K562 (cell line): Measurements from ENCODE around the gene S100P. TPM values are rescaled to one million over a fixed set of nuclear protein-coding genes. Genes with fewer than 3 reads are reported as not detected.

ENCODE experiments used
- ADNP ChIP-seq: fragments of 200-800 bp; sonication (Bioruptor generic); IDR thresholded peaks from 2 replicates; pipeline ENCODE4 v1.6.1; 2016; ENCODE audit warnings: missing genetic modification characterization, missing compliant biosample characterization
- BRD4 ChIP-seq: fragments of 200-600 bp; sonication (generic); IDR thresholded peaks from 2 replicates; pipeline ENCODE4 v1.6.1; 2017; ENCODE audit warnings: inconsistent platforms
- CBFB ChIP-seq: sonication (generic); formaldehyde crosslinking; IDR thresholded peaks from 2 replicates; pipeline ENCODE4 v1.4.0; 2020; ENCODE audit warnings: mild to moderate bottlenecking, missing genetic modification reagents
- CCNT2 ChIP-seq: IDR thresholded peaks from 2 replicates; pipeline ENCODE4 v1.6.1; 2011; ENCODE audit warnings: borderline replicate concordance, low read depth, mild to moderate bottlenecking, moderate library complexity, mixed read lengths, low read length; ENCODE audit not compliant: insufficient read length; ENCODE audit errors: extremely low read depth
- CHCHD3 ChIP-seq: fragments of 250-450 bp; sonication (Bioruptor Pico); IDR thresholded peaks from 2 replicates; pipeline ENCODE4 v2.1.2; 2022; ENCODE audit warnings: mild to moderate bottlenecking
- ESRRB ChIP-seq: fragments of 250-450 bp; sonication (Bioruptor Pico); IDR thresholded peaks from 2 replicates; pipeline ENCODE4 v1.5.0; 2020; ENCODE audit warnings: mild to moderate bottlenecking, moderate library complexity, borderline replicate concordance
- HMG20A ChIP-seq: fragments of 450-650 bp; formaldehyde crosslinking; conservative IDR thresholded peaks from 2 replicates; pipeline ENCODE4 v1.4.0; 2020; ENCODE audit warnings: mild to moderate bottlenecking, mixed read lengths
- KHSRP ChIP-seq: fragments of 450-650 bp; IDR thresholded peaks from 2 replicates; pipeline ENCODE4 v1.6.1; 2017
- NFIC ChIP-seq: fragments of 450-650 bp; IDR thresholded peaks from 2 replicates; pipeline ENCODE4 v1.6.1; 2017; ENCODE audit warnings: mild to moderate bottlenecking, inconsistent platforms
- POLR2B ChIP-seq: fragments of 450-650 bp; IDR thresholded peaks from 2 replicates; pipeline ENCODE4 v1.6.1; 2018; ENCODE audit warnings: low read depth; ENCODE audit not compliant: partially characterized antibody
- RBBP5 ChIP-seq: fragments of 200-600 bp; sonication (generic); IDR thresholded peaks from 2 replicates; pipeline ENCODE4 v1.6.1; 2012; ENCODE audit warnings: borderline replicate concordance, mild to moderate bottlenecking, low read length, control low read depth, inconsistent platforms; ENCODE audit not compliant: insufficient read depth, poor library complexity, severe bottlenecking
- RFX5 ChIP-seq: IDR thresholded peaks from 2 replicates; pipeline ENCODE4 v1.6.1; 2011; ENCODE audit warnings: low read depth, mild to moderate bottlenecking, improper control_type of control experiment, low read length
- SMAD1 ChIP-seq: fragments of 150-350 bp; IDR thresholded peaks from 2 replicates; pipeline ENCODE4 v1.6.1; 2014; ENCODE audit warnings: low read length, low read depth; ENCODE audit not compliant: partially characterized antibody
- SNIP1 ChIP-seq: fragments of 450-650 bp; IDR thresholded peaks from 2 replicates; pipeline ENCODE4 v1.7.1; 2017; ENCODE audit warnings: low read depth, mild to moderate bottlenecking
- TRIM24 ChIP-seq, 2 experiments: fragments of 450-650 bp; IDR thresholded peaks; 2 replicates each; pipeline ENCODE4 v1.6.1; 2016
- ZBTB17 ChIP-seq: fragments of 450-650 bp; formaldehyde crosslinking; IDR thresholded peaks from 2 replicates; pipeline ENCODE4 v1.4.0; 2020; ENCODE audit warnings: mild to moderate bottlenecking
- ZFP36 ChIP-seq: fragments of 150-350 bp; IDR thresholded peaks from 2 replicates; pipeline ENCODE4 v1.6.1; 2018; ENCODE audit warnings: low read length, low read depth; ENCODE audit not compliant: partially characterized antibody
- ZNF24 ChIP-seq: fragments of 450-650 bp; IDR thresholded peaks from 2 replicates; pipeline ENCODE4 v1.6.1; 2016
- ZNF584 ChIP-seq: fragments of 200-800 bp; sonication (Bioruptor generic); IDR thresholded peaks from 2 replicates; pipeline ENCODE4 v1.6.1; 2016; ENCODE audit warnings: low read depth, mild to moderate bottlenecking, missing genetic modification characterization, missing compliant biosample characterization
- ZNF75A ChIP-seq: fragments of 450-650 bp; formaldehyde crosslinking; IDR thresholded peaks from 2 replicates; pipeline ENCODE4 v1.4.0; 2020; ENCODE audit warnings: mild to moderate bottlenecking
- ZSCAN29 ChIP-seq: fragments of 450-650 bp; IDR thresholded peaks from 2 replicates; pipeline ENCODE4 v1.6.1; 2017
- polyA plus RNA-seq, 8 experiments: library from polyadenylated mRNA; depleted of rRNA in 4 of 8; stranded (reverse) in 5 of 8; unstranded in 3 of 8; fragments of >200 nt; fragmentation: Nextera tagmentation in 2 of 8; fragmentation: Illumina TruSeq in 1 of 8; extraction: Ambion mirVana in 2 of 8; extraction: Trizol in 1 of 8; gene quantifications; 2 replicates each; pipeline versions ENCODE4 v1.2.1 to v1.2.3, GENCODE V29; 2011 to 2014; ENCODE audit warnings: inconsistent platforms in 1 of 8, missing spikeins in 1 of 8
- total RNA-seq, 7 experiments: library from RNA; depleted of rRNA in 6 of 7; stranded (reverse); fragments of >200 nt in 6 of 7; fragmentation: Illumina TruSeq in 2 of 7; extraction: Trizol in 2 of 7; gene quantifications; 2 replicates each; pipeline versions ENCODE4 v1.2.1 to v1.2.3, GENCODE V29; 2011 to 2021; ENCODE audit warnings: low replicate concordance in 1 of 7
- TF ChIP-seq, protein P1 (sequence below): fragments of 250-450 bp; sonication (Bioruptor Pico); IDR thresholded peaks from 2 replicates; pipeline ENCODE4 v1.4.0; 2020
- TF ChIP-seq, protein P2 (sequence below): fragments of 450-650 bp; IDR thresholded peaks from 2 replicates; pipeline ENCODE4 v1.6.1; 2016; ENCODE audit warnings: borderline replicate concordance
- TF ChIP-seq, protein P3 (sequence below): fragments of 450-650 bp; formaldehyde crosslinking; IDR thresholded peaks from 2 replicates; pipeline ENCODE4 v1.4.0; 2022; ENCODE audit warnings: mild to moderate bottlenecking, moderate library complexity

Gene S100P
- total and polyA plus RNA-seq, 9 of the 15 experiments (the other 6 are each of a cell fraction or from before 2014, with no cell fraction given): 4.1 to 23.8 (median 7.5) TPM

DNA sequence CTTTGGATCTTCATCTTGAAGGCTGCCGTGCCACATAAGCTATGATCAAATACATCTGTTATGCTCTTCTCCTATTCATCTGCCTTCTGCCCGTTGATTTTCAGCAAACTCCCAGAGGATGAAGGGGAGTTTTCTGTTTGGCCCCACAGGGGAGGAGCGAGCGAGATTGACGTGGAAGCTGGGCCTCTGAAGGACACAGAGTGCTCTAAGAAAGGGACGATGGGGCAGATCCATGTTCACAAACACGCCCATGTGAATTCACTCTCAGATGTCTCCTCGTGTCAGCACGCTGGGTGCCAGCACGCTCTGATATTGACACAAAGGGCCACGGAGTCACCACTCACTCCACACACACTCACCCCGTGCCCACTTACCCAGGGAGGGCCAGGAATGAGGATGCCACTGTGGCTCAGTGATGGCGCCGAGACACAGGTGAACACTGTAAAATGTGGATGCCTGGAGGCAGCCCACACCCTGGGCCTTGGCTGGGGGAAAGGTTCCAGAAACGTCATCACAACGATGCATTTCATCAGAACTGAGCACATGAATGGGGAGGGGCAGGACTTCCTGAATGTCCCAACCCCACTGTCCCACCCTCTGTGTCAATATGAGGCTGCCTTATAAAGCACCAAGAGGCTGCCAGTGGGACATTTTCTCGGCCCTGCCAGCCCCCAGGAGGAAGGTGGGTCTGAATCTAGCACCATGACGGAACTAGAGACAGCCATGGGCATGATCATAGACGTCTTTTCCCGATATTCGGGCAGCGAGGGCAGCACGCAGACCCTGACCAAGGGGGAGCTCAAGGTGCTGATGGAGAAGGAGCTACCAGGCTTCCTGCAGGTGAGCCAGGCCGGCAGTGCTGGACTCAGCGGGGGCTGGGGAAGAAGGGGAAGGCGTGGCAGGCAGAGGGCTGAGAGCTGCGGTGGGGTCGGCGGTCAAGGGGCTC, at the start of gene S100P (continued):
- TF ChIP-seq, protein P1, sequence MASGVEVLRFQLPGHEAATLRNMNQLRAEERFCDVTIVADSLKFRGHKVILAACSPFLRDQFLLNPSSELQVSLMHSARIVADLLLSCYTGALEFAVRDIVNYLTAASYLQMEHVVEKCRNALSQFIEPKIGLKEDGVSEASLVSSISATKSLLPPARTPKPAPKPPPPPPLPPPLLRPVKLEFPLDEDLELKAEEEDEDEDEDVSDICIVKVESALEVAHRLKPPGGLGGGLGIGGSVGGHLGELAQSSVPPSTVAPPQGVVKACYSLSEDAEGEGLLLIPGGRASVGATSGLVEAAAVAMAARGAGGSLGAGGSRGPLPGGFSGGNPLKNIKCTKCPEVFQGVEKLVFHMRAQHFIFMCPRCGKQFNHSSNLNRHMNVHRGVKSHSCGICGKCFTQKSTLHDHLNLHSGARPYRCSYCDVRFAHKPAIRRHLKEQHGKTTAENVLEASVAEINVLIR (CRISPR knock-in tag): peak; percentile 56
- TF ChIP-seq HMG20A (CRISPR knock-in tag): no peak
- TF ChIP-seq SMAD1: no peak
- TF ChIP-seq ADNP: no peak
- no peak for TF ChIP-seq ZNF584
- TF ChIP-seq ZBTB17 (CRISPR knock-in tag): no peak
- no peak for TF ChIP-seq CHCHD3 (CRISPR knock-in tag)
- TF ChIP-seq, protein P2, sequence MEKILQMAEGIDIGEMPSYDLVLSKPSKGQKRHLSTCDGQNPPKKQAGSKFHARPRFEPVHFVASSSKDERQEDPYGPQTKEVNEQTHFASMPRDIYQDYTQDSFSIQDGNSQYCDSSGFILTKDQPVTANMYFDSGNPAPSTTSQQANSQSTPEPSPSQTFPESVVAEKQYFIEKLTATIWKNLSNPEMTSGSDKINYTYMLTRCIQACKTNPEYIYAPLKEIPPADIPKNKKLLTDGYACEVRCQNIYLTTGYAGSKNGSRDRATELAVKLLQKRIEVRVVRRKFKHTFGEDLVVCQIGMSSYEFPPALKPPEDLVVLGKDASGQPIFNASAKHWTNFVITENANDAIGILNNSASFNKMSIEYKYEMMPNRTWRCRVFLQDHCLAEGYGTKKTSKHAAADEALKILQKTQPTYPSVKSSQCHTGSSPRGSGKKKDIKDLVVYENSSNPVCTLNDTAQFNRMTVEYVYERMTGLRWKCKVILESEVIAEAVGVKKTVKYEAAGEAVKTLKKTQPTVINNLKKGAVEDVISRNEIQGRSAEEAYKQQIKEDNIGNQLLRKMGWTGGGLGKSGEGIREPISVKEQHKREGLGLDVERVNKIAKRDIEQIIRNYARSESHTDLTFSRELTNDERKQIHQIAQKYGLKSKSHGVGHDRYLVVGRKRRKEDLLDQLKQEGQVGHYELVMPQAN: no peak
- TF ChIP-seq ZNF75A (CRISPR knock-in tag): no peak
- TF ChIP-seq CCNT2: no peak
- TF ChIP-seq CBFB: no peak
- TF ChIP-seq, protein P3, sequence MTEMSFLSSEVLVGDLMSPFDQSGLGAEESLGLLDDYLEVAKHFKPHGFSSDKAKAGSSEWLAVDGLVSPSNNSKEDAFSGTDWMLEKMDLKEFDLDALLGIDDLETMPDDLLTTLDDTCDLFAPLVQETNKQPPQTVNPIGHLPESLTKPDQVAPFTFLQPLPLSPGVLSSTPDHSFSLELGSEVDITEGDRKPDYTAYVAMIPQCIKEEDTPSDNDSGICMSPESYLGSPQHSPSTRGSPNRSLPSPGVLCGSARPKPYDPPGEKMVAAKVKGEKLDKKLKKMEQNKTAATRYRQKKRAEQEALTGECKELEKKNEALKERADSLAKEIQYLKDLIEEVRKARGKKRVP (CRISPR knock-in tag): peak; percentile 44; the same call in 1 of the 2 replicates
- TF ChIP-seq ZNF24: no peak
- no peak for TF ChIP-seq RBBP5
- no peak for TF ChIP-seq BRD4
- no peak for TF ChIP-seq ZSCAN29
- TF ChIP-seq ZFP36: no peak
- TF ChIP-seq KHSRP: no peak
- TF ChIP-seq ESRRB: no peak
- TF ChIP-seq NFIC: no peak
- TF ChIP-seq RFX5: no peak
- TF ChIP-seq POLR2B: no peak
- no peak for TF ChIP-seq TRIM24 (IDR thresholded peaks at IDR 0.05)
- TF ChIP-seq SNIP1: no peak
